GM12892 (cell line): Measurements from ENCODE around the gene NHS.

Source experiments
- DNase-seq: peaks from one replicate; pipeline ENCODE4 v3.0.0; 2011; ENCODE audit not compliant: insufficient read length
- FAIRE-seq: peaks from 2 replicates; lab custom pipeline; 2011; peaks lifted over from hg19 to GRCh38; lab: Jason Lieb, UNC
- POLR2A ChIP-seq: IDR thresholded peaks from 2 replicates; pipeline ENCODE4 v1.6.1; 2011; ENCODE audit warnings: low read depth, low read length, control low read depth
- POLR2AphosphoS5 ChIP-seq: IDR thresholded peaks from 2 replicates; pipeline ENCODE4 v1.6.1; 2011; ENCODE audit warnings: low read depth, low read length, control low read depth
- TAF1 ChIP-seq: IDR thresholded peaks from 2 replicates; pipeline ENCODE4 v1.6.1; 2011; ENCODE audit warnings: low read depth, mild to moderate bottlenecking, control low read depth, low read length, borderline replicate concordance

The NHS gene

DNA sequence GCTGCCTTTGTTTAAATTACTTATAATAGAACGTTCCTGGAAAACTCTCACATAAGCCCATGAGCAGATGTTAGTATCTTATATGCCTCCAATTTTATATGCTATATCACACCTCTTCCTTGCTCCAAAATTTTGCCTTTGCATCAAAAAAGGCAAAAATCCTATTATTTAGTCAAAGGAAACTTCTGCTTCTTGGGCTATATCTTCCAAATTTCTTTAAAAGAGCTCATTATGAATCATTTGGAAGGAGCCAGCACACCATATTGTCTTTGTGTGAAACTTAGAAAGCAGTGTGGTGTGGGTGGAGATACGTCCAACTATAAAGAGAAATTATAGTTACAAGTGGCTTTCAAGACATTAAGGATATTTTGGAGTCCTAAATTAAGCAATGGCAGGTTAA lies 35.7 kb downstream of the NHS start:
- no peak for DNase-seq
- no peak for FAIRE-seq
- no peak for TF ChIP-seq TAF1
- no peak for TF ChIP-seq POLR2AphosphoS5
- no peak for TF ChIP-seq POLR2A

GRCh38 chrX:17411205-17411604 lies 36.2 kb downstream of the NHS start:
- DNase-seq (no peak), FAIRE-seq (no peak)
- TF ChIP-seq POLR2A (no peak), POLR2AphosphoS5 (no peak), TAF1 (no peak)

GRCh38 chrX:17412692-17413091 lies 37.7 kb downstream of the NHS start:
- no peak for TF ChIP-seq TAF1
- TF ChIP-seq POLR2A: no peak
- no peak for TF ChIP-seq POLR2AphosphoS5
- FAIRE-seq (no peak), DNase-seq (no peak)

DNA sequence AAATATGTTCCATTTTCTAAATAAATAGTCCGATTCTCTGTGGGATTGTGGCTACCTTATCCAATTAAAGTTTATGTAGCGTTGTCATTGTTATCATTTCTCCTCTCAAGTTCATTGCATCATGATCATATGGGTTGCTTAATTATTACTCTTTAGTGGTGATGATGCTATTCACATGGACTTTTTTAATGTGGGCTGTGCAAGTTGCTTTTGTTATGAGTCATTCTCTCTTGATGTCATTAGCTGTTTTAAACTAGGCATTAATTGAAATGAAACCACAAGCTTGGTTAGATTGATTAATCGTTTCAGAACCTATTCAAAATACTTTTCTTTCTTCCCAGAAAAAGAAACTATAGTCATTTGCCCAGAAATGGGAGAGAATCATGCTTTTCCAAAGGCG lies 38.2 kb downstream of the NHS start:
- DNase-seq: no peak
- FAIRE-seq: no peak
- TF ChIP-seq POLR2AphosphoS5: no peak
- no peak for TF ChIP-seq POLR2A
- TF ChIP-seq TAF1: no peak

DNA sequence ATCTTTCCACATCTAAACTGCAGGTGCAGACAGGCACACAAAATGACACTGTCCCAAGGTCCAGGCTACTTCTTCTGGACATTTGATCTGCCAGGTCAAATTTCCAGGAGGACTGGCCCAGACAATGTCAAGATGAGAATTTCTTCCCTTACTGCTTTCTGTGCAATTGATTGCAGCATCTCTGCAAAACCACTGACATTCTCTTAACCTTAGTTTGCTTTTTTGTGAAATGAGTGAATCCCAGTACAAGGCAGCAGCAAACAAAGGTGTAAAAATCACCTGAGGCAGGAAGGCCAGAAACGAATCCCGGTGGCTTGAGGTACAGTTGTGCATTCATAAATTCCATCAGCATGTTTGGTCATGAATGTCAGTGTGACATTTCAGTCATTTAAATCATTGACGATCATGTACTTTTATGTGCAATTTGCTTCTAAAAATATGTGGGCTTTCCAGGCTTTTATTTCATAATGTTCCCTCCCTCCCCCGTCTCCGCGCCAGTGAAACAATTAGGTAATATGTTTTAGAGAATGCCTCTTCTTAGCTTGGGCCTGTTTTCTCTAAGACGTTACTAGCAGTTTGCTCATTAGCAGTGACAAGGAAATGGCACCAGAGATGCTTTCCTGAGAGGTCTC lies 39.1 kb downstream of the NHS start:
- no peak for TF ChIP-seq TAF1
- no peak for TF ChIP-seq POLR2A
- no peak for TF ChIP-seq POLR2AphosphoS5
- FAIRE-seq (no peak), DNase-seq (no peak)

GRCh38 chrX:17414839-17415238 lies 39.8 kb downstream of the NHS start:
- no peak for DNase-seq
- TF ChIP-seq POLR2AphosphoS5: no peak
- no peak for TF ChIP-seq POLR2A
- no peak for TF ChIP-seq TAF1
- FAIRE-seq: no peak

- FAIRE-seq (no peak), DNase-seq (no peak)
- no peak for TF ChIP-seq TAF1
- no peak for TF ChIP-seq POLR2AphosphoS5
- TF ChIP-seq POLR2A: no peak
Observed at GRCh38 chrX:17415242-17415810, 40.3 kb downstream of the NHS start.

GRCh38 chrX:17417372-17417771 lies 42.4 kb downstream of the NHS start:
- no peak for FAIRE-seq

GRCh38 chrX:17425136-17425535 lies 50.1 kb downstream of the NHS start:
- no peak for FAIRE-seq
- TF ChIP-seq POLR2AphosphoS5: no peak
- no peak for TF ChIP-seq TAF1
- no peak for TF ChIP-seq POLR2A
- DNase-seq: no peak

More at GRCh38 chrX:17417372-17417771, 42.4 kb downstream of the NHS start:
- TF ChIP-seq POLR2AphosphoS5: no peak
- no peak for DNase-seq

GRCh38 chrX:17425551-17425950 lies 50.6 kb downstream of the NHS start:
- DNase-seq (no peak), FAIRE-seq (no peak)
- TF ChIP-seq POLR2A: no peak
- TF ChIP-seq POLR2AphosphoS5: no peak
- no peak for TF ChIP-seq TAF1

DNA sequence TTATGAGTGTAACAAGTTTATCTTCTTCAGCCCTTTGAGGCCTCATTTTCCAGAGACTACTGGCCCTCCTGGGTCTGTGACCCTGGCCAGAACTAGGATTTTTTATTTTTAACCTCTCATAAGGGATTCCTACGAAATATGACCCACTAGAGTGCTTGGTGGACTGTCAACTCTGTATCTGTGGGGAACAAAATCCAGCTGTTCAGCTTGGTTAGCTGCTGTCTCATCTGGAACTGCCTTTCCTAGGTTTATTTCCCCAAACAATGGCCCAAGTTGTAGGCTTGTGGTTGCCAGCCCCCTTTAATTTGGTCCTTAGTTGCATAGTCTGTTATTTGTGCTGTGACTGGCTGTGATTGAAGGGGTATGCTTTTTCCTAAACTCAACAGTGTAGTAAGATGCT lies 56.2 kb downstream of the NHS start:
- FAIRE-seq (no peak), DNase-seq (no peak)
- TF ChIP-seq POLR2AphosphoS5 (no peak), TAF1 (no peak), POLR2A (no peak)

- TF ChIP-seq POLR2AphosphoS5: no peak
- no peak for TF ChIP-seq POLR2A
- no peak for TF ChIP-seq TAF1
- FAIRE-seq: no peak
- no peak for DNase-seq
Observed at GRCh38 chrX:17432158-17432557, 57.2 kb downstream of the NHS start.

GRCh38 chrX:17433965-17434364 lies 59.0 kb downstream of the NHS start:
- FAIRE-seq: no peak
- no peak for DNase-seq
- no peak for TF ChIP-seq TAF1
- TF ChIP-seq POLR2AphosphoS5: no peak
- no peak for TF ChIP-seq POLR2A

- FAIRE-seq (no peak), DNase-seq (no peak)
- TF ChIP-seq TAF1 (no peak), POLR2A (no peak), POLR2AphosphoS5 (no peak)
Observed at GRCh38 chrX:17435476-17435875, 60.5 kb downstream of the NHS start.
